HG03025 (cell line): ENCODE results near the gene WDR86.

Source experiments
- ATAC-seq: cut with Tn5 transposase; IDR thresholded peaks from one replicate; pipeline ENCODE4 v1.9.1; 2021; ENCODE audit warnings: mild to moderate bottlenecking, moderate library complexity; ENCODE audit not compliant: unreplicated experiment, low FRiP score

WDR86 gene

DNA sequence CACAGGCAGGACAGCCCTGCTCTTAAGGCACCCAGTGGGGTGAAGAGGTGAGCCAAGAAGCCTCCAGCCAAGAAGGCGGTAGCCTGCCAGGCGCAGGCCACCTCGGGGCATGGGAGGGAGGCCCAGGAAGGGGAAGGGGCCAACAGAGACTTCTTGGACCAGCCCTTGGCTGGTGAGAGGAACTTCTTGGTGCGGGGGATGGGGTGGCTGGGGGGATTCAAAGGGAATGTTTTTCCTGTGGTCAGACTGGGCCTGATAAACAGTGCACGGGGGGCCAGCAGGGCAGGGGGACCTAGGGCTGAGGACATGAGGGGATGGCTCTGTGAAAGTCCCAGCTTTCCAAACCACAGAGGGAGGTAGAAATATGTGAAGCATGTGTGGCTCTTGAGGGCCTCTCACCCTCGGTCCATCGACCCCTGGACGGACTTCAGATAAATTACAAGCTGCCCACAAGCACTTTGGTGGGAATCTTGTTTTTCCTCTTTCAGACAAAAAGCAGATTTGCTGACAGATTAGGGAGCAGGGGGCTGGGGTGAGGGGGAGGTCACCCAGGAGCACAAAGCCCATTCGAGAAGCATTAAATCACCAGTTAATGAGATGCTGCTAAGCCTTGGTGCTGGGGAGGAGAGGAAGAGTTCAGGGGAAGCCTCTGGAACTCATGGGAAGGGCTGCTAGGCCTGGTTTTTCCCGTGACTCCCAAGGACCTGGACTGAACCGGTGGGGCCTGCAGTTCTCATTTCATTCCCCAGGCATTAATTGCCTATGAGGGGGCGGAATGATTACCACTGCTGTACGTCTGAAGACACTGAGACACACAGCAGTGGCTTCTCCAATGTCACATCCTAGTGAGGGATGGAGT lies 18.8 kb upstream of the WDR86 start:
- ATAC-seq = no peak

GRCh38 chr7:151427705-151428377 lies 18.0 kb upstream of the WDR86 start:
- no peak for ATAC-seq

GRCh38 chr7:151426904-151427704 lies 17.3 kb upstream of the WDR86 start:
- ATAC-seq = no peak

GRCh38 chr7:151426441-151426903 lies 16.6 kb upstream of the WDR86 start:
- ATAC-seq = no peak

DNA sequence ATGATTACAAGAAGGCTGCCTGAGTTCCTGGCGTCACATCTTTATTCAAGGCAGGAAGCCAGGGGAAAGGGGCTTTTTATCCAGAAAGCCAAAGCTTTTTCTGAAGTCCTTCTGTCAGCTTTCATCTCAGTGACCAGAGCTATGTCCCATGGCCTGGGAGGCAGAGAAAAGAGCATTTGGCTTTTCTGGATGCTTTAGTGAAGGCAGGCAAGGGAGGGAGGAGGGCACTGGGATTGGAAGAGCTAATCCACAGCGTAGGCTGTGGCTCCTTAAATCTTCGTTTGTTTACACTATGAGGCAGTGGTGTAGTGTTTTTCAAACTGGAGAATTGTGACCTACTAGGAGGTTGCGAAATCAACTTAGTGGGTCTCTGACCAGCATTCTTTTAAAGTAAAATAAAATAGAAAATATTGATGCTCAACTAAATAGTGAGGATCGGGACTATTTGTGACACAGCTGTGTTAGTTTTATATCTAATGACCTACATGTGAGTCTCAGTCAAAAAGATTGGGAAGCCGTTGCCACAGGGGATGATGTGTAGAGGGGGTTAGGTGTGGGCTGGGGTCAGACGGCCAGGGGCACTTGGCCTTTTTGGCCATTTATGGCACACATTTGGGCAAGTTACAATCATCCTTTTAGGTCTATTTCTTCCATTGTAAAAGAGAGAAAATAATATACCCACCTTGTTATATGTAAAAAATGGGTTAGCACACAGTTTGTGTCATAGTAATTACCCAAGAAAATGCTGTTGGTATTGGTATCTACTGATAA lies 16.0 kb upstream of the WDR86 start:
- ATAC-seq = no peak

GRCh38 chr7:151424799-151425198 lies 15.0 kb upstream of the WDR86 start:
- ATAC-seq = no peak

DNA sequence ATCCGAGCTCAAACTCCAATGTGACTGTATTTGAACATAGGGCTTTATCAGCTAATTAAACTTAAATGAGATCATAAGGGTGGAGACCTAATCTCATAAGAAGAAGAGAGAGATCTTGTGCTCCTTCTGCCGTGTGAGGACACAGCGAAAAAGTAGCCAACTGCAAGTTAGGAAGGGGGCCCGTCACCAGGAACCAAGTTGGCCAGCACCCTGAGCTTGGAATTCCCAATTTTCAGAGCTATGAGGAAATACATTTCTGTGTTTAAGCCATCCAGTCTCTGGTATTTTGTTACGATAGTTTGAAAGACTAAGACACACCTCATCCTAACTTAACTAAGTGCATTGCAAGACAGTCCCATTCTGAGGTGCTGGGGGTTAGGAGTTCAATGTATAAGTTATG lies 14.1 kb upstream of the WDR86 start:
- ATAC-seq = no peak

- ATAC-seq = no peak
These were observed 13.4 kb upstream of the WDR86 start for GRCh38 chr7:151423226-151423625.

GRCh38 chr7:151422212-151422611 lies 12.4 kb upstream of the WDR86 start:
- ATAC-seq = no peak

- no peak for ATAC-seq
These were observed 10.3 kb upstream of the WDR86 start for GRCh38 chr7:151420144-151420543.

GRCh38 chr7:151416941-151417315 lies 7.1 kb upstream of the WDR86 start:
- ATAC-seq = no peak

GRCh38 chr7:151416112-151416940 lies 6.5 kb upstream of the WDR86 start:
- ATAC-seq = no peak

GRCh38 chr7:151415375-151416105 lies 5.7 kb upstream of the WDR86 start:
- ATAC-seq = no peak

DNA sequence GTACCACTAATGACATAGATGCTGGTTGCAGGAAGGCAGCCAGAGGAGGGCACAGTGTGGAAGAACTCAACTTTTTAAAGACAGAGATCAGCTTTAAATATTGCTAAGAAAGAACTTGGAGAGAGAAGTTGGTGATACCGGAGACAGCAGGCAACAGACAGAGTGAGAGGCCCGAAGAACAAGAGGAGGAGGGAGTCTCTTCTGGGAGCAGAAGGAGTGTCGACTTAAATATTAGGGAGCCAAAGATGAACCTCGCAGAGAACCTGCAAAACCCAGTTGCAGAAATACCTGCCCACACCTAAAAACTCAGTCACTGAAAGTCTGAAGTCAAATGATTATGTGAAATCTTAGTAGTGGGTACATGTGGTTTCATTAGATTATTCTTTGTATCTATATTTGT lies 3.4 kb upstream of the WDR86 start:
- ATAC-seq = no peak

- ATAC-seq = no peak
These were observed 2.5 kb upstream of the WDR86 start for GRCh38 chr7:151412318-151412717.

DNA sequence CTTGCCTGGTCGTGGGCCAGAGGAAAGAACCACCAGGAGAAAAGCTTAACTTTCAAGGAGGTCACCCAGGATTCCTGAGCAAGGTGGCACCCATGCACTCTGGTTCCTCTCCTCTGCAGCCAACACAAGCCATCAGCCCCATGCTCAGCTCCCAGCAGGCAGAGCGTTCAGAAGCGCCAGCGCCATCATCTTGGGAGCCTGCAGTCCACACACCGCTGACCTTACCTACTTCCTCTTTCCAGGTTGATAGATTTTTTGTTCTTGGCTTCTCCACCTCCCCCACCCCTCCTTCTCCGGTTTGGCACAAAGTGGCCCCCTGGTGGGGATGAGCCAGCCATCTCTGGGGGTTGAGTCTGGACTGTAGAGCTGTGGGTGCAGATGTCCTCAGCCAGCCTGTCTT lies 1.7 kb upstream of the WDR86 start:
- ATAC-seq = no peak

GRCh38 chr7:151410405-151411390 lies 860 bp upstream of the WDR86 start:
- ATAC-seq = no peak
